OCI-LY1 (cell line): Measurements from ENCODE around the gene CILP2.

Source experiments
- EZH2 ChIP-seq: fragments of 200-600 bp; sonication (generic), shearing (Covaris generic); IDR thresholded peaks from 2 replicates; pipeline ENCODE4 v1.8.0; 2017; ENCODE audit warnings: borderline replicate concordance, mixed run types, mild to moderate bottlenecking, antibody characterized with exemption, low read length, moderate library complexity, mixed read lengths
- TF ChIP-seq, protein P1 (sequence below): fragments of 200-600 bp; sonication (generic), shearing (Covaris generic); IDR thresholded peaks from 2 replicates; pipeline ENCODE4 v1.5.1; 2017; ENCODE audit warnings: mild to moderate bottlenecking, antibody characterized with exemption, low read length, moderate library complexity, mixed read lengths

DNA sequence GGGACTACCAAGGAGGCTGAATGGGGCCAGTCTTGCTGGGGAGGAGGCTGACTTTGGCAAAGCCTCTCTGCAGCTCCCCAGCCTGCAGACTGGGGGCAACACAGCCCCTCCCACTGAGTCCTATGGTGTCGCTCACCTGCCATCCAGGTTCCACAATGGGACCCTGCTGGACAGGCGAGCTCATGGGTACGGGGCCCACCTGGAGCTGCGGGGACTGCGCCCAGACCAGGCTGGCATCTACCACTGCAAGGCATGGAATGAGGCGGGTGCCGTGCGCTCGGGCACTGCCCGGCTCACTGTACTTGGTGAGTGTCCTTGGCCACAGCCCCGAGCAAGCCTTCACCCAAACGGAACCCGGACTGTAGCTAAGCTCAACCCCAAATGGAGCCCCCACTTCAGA is 5.0 kb downstream of the CILP2 start:
- TF ChIP-seq, protein P1, sequence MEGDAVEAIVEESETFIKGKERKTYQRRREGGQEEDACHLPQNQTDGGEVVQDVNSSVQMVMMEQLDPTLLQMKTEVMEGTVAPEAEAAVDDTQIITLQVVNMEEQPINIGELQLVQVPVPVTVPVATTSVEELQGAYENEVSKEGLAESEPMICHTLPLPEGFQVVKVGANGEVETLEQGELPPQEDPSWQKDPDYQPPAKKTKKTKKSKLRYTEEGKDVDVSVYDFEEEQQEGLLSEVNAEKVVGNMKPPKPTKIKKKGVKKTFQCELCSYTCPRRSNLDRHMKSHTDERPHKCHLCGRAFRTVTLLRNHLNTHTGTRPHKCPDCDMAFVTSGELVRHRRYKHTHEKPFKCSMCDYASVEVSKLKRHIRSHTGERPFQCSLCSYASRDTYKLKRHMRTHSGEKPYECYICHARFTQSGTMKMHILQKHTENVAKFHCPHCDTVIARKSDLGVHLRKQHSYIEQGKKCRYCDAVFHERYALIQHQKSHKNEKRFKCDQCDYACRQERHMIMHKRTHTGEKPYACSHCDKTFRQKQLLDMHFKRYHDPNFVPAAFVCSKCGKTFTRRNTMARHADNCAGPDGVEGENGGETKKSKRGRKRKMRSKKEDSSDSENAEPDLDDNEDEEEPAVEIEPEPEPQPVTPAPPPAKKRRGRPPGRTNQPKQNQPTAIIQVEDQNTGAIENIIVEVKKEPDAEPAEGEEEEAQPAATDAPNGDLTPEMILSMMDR: no peak
- TF ChIP-seq EZH2: no peak
